GM21619 (cell line): Measurements from ENCODE around the gene OPCML.

Experiments used
- ATAC-seq: cut with Tn5 transposase; IDR thresholded peaks from one replicate; pipeline ENCODE4 v1.9.1; 2021; ENCODE audit not compliant: unreplicated experiment

OPCML gene

DNA sequence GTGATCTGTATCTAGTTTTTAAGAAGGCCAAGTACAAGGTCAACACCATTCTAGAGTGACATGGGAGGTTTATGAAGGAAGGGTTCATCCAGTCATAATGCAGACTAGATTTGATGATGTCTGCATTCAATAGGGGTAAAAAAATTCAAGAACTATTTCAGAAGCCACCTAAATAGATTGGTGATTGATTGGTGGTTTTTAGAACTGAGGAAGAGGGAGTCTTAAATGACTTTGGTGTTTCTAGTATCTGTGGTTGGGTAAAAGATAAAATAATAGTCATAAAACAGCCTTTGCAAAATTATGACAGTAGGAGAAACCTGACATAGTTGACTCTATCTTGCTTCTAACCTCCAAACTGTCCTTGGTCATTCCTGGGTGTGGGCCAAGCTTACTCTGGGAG lies 114.1 kb downstream of the OPCML start:
- no peak for ATAC-seq

DNA sequence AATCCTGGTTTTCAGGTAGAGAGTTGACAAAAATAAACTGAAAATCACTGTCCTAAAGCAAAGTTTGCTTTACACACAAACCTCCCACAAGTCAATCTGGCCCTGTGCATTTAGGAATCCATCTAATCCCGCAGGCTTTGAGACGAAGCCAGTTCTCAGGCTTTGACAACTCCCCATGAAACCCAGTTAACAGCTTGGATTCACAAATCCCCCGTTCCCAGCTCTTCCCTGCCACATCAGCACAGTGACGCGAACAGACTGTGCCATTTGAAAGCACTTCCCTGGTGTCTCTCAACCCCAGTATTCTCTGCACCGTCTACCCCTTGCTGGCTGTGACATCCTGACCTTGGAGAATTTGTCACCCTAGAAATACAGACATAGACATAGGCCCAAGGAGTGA lies 117.8 kb downstream of the OPCML start:
- no peak for ATAC-seq

DNA sequence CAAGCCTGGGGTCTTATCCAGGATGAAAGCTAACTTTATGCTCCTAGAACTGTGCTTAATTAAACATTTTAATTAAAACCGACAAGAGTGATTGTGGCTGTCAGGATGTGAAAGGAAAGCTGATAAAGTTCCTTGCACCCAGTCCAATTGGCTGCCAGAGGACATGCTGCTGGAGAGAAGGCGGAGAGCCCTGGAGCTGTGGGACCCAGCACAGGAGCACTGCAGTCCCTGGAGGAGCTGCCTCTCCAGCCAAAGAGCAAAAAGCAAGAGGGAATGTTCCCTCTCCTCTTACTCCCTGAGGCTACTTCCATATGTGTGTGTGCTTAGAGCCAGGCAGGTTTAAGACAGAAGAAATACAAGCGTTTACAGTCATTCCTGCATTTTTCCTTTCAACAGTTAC lies 118.6 kb downstream of the OPCML start:
- ATAC-seq, result no peak

DNA sequence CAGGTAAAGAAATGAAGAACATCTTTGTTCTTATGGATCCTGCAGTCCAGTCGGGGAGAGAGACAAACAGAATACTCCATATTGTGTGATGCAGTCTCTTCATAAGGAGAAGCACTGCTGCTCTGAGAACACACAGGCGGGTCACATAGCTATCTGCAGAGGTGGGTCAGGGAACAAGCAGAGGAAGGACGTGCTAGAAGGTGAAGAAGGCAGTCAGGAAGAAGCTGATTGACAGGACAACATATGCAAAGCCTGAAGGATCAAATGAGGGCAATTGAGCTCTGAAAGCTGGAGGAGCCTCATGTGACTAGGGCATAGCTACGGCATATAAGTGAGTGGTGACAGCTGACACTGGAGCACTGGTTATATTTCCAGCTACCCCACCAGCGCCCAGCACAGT lies 122.5 kb downstream of the OPCML start:
- no peak for ATAC-seq

DNA sequence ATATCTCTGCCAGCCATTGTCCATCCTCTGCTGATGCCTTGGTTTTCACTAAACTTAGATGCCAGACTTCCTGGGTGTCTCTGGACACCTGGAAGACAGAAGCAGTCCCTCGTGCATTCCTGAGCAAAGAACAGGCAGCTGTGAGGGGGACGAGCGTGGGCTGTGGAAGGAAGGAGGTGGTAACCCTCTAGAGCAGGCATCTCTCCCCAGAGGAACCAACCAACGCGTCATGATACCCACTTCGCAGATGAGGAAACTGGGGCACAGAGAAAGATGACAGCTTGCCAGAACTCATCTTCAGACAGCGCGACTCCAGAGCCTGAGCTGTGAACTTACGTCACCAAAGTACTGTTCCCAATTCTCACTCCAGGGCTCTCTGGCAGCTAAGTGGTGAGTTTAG lies 123.4 kb downstream of the OPCML start:
- ATAC-seq, result no peak

DNA sequence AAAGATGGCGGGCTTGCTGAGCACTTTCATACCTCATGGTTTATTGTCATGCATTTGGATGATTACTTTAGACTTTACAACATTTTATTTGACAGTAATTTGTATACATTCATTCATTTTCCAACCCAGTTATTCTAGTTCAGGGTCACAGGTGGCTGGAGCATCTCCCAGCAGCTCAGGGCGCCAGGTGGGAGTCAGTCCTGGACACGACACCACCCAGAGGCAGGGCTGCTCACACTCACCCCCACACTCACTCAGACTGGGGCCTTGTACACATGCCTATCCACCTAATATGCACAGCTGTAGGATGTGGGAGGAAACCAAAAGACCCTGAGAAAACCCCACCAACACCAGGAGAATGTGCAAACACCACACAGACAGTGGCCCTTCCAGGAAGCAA lies 123.9 kb downstream of the OPCML start:
- no peak for ATAC-seq

DNA sequence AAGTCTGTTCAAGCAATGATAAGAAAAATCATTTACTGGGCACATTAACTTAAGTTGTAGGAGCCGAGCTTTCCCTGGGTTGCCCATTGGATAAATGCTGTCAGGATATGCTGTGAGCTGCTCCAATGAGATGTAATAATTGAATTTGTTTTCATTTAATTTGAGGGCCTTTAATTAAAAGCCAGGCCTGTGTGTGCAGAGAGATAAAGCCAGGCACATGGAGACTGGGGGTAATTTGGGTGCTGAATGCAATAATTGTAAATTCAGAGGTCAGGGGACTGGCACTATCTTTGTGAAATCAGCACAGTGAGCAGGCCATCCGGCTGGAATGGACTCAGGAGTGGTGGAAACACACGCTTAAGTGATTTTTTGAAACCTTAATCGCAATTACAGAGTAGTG lies 125.8 kb downstream of the OPCML start:
- no peak for ATAC-seq

DNA sequence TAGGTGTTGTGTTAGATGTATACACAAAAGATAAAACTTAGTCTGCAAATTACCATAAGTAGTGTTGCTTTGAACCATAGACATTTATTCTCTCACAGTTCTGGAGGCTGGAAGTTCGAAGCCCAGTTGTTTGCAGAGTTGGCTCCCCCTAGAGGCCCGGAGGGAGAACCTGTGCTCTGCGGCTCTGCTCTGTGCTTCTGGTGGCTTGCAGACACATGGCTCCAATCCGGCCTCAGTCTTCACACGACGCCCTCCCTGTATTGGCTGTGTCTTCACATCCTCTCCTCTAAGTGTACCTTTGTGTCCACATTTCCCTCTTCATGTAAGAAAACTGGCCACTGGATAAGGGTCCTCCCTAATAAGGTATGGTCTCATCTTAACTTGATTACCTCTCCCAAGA lies 128.4 kb downstream of the OPCML start:
- ATAC-seq, result no peak

DNA sequence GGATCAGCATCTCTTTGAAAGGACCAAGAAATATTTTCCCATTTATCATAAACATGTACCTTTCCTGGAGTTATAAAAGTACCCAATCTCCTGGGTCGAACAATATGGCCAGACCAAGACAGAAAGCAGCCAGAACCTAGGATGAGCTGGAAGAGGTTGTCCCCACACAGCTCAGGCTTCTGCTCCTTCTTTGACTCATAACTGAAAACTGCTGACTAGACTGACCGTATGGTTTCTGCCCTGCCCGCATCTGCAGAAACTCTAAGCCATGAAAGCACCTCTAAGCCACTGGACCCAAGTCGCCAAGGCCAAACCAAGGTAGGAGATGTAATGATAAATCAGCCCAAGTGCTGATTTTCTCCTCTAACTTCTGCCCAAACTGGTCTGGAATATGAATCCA lies 129.8 kb downstream of the OPCML start:
- no peak for ATAC-seq

DNA sequence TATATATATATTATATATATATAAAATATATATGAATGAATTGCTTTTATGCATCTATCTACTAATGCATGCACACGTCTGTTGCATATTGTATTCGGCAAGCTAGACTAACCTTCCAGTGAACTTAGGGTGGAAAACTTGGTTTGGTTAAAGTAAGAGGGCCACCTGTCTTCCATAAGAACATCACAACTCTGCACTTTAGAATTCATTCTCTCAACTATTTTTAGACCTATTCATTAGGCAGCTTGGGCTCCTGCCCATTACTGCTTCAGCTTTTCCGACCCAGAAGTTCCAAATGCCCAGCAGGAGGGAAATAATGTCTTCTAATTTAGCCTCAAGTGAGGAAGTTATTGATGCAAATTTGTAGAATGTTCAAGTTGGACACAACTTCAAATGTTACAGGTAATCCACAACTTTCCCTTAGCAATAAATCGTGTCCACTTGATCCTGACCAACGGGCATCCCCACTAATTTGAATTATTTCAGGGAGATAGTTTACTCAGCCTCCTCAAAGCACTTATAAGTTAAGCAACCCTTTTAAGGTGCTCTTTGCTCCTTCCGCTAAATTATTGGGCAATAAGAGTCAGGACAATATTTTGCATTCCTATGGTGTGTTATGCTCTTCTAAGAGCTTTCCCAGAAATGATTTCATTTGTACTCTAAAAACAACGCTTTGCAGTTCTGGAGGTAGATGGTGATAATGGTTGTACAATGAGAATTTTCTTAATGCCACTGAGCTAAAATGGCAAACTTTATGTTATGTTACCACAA lies 132.3 kb downstream of the OPCML start:
- no peak for ATAC-seq

DNA sequence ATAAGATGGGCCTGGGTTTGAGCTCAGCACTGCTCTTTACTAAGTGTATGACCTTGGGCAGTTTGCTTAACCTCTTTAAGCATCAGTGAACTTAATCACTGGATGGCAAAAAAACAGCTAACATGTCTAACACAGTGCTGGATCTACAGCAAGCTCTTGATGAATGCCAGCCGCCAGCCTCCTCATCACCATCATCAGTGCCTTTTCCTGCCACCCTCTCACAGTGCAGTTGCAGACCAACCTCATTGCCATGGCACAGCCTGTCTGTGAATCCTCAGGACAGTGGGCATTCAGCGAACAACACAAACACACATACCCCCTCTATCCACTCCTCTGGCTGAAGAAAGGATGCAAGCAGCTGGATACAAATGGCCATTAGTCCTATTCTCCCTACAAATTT lies 133.0 kb downstream of the OPCML start:
- no peak for ATAC-seq

DNA sequence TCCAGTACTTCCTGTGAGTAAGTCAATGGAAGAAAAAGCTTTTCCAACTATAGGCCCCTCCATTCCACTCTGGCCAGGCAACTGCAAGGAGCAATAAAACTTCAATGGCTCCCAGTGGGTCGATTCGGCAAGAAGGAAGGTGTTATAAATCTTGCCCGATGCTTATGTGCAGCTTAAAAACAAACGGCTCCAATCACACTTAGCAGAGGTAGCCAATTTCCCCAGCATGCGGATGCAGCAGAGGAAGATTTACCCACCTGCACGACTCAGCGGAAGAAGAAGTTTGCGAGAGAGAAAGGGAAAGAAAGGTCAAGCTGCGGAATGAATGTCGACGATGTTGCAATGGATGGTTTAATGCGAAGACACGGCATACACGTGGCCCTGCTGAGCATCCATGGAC lies 141.5 kb downstream of the OPCML start:
- no peak for ATAC-seq

DNA sequence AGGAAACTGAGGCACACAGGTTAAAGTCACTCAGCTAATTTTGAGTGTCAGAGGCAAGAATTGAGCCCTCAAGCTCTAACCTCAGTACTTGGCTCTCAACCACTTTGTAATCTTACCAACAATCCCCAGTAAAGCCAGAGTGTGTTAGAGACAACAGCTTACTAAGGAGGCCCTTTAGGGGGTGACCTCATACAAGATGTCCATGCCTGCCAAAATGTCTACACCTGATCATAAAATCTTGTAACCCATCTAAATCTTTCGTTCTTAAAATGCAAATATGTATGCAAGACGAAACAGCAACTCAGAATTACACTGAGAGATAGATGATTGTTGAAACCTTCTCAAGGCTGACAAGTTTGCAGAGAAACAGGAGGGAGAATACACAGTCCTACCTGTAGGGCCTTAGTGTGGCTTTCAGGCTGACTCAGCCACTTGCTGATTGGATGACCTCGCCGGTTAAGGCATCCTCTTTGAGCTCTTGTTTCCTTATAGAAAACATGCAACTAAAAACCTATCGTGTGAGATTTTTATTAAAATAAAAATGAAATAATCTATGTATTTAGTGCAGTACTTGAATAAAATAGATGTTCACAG lies 143.2 kb downstream of the OPCML start:
- ATAC-seq, result no peak

DNA sequence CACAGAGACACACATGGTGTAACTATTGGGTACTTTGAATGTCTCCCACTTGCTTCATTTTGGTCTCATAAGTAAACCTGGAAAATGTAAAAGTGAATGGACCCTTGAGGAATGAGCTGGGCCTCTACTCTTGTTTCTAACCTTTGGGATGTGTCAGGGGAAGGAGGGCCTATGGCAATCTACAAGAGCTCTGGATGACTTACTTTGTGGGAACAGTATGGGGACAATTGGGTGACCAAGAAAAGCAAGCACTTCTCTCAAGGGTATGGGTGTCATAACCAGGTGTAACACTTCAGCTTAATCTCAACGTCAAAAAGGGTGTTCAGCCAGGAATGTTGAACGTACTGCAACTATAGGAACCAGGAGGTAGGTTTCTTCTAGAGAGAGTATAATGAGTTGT lies 144.0 kb downstream of the OPCML start:
- no peak for ATAC-seq

DNA sequence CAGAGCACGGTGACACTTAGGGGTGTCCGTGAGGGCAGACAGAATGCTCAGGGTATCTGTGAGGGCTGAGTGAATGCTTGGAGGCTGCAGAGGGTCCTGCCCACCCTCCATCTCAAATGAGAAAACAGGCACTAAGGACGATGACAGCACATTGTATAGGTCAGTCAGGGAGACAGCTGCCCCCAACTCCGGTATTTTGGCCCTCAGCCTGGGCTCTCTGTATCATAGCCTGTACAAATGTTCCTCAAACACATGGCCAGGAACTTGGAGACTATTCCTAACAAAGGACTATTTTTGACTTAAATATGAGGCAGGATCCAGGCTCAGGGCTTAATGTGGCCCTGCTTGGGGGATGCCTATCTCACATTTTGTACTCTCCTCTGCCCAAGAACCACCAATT lies 145.4 kb downstream of the OPCML start:
- no peak for ATAC-seq

DNA sequence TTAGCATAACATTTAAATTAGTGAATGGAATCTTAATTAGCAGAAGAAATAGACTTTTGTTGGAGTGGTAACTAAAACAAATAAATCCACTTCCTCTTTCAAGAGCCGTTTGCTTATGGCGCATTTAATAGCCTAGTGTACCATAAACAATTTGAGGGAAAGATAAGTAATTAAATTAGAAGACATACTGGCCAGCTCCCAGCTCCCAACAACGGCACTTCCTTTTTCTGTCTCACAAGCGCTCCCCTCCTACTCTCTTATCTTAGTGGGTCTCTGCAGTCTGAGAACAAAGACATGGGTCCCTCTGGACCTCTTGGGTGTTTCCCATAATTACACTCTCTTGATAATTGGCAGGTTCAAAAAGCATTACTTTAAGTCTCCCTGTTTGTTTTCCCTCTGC lies 146.0 kb downstream of the OPCML start:
- ATAC-seq, result no peak

DNA sequence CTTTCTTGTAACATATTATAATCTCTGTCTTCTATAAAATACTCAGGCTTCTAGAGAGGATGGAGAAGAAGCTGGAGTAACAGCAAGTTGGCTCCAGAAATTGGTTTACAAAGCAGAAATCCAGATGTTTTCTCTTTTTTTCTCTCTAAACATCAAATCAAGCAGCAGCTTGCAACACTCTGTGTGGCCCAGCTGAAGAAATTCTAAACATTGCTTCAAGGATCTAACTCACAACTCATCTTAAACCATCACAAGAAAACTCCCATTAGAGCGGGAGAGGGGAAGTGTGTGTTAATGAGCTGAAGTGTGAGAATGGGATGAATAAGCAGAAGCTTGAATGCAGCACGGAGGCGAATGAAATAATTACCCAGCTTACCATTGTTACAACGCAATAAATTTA lies 146.5 kb downstream of the OPCML start:
- no peak for ATAC-seq

DNA sequence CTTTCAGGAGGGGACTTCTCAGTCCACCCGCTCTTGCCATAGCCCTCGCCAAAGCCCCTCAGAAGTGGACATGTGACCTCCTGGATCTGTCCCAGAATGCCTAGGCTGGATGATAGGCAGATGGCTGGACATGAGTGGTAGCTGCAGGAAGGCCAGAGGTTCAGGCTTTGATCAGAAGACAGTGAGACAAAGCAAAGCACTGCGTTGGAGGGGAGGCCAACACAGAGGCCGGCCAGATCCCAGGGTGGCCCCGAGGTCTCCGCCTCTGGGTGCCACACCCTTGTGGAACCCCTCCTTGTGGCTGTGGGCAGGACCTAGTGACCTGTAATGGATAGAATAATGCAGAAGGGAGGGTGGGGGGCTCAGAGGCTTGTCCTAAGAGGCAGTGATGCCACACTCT lies 147.6 kb downstream of the OPCML start:
- ATAC-seq, result no peak

DNA sequence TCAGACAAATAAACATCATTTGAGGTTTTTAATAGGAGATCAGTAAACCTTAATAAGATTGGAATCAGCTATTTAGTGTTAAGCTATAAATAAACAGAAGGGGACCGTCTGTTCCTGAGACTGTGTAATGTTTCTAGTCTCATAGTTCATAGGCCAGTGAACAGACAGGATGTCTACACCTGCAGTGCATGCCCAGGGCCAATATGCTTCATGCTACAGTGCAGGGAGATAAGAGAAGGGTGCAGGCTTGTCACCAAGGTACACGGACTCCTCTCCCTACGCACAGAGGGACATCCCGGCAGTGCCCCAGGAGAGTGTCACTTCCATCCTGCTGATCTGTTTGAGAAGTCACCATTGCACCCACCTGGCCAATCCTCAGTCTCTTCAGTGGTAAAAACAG lies 148.6 kb downstream of the OPCML start:
- no peak for ATAC-seq

DNA sequence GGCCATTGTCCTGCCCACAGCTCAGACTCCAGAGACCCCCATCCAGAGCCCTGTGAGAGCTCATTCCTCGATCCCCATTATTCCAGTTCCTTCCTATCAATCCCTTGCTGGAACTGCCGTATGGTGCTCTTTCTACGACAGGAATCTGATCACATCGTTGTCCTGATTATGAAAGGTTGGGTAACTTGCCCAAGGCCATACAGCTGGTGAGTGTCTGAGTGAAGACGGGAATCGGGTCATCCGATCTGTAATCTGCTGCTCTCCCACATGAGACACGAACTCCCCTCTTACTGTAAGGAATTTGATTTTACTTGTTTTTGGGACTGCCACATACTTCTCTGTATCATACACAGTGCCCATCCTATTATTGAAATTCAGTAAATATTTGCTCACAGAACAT lies 149.1 kb downstream of the OPCML start:
- no peak for ATAC-seq

DNA sequence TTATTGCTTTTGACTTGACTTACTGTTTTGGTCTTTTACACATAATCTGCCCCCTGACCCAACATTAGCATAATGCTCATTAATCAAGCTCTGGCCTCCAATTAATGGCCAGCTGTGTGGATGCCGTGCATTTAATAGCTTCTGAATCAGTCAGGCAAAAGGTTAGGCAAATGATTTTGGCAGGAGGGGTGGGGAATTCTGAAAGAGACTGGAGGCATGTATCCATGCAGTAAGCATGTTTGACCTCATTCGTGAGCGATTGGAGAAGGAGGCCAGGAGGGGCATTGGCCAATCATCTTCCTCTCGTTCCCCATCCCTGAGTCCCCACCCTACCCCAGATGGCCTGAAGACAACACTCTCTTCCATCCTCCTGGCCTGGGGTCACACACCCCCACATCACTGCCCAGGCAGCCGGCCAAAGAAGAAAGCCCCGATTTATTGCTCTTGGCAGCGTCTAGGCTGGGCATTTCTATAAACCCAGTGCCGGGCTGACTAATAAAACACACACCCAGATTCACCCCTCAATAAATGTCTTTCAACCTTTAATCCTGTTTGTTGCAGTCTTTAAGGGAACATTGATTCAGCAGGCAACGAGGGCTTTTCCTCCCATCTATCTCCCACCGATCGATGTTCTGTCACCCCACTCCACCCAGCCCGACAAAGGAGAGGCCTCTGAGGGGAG lies 150.0 kb downstream of the OPCML start:
- no peak for ATAC-seq

DNA sequence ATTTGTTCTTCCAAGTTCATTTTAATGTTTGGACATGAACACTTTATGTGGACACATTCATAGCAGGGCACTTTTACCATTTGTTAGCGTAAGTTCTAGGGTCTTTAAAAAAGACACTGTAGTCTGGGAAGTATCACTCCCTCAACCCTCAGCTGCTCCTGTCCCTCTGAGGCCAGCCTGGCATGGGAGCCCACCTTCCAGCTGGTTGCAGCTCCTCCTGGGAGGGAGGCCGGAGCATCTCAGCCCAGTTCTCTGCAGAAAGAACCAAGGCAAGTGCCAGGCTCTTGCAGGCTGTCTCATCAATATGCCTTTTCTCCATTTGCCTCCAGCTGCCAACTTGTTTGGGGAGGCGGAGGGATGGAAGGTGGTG lies 150.6 kb downstream of the OPCML start:
- no peak for ATAC-seq

DNA sequence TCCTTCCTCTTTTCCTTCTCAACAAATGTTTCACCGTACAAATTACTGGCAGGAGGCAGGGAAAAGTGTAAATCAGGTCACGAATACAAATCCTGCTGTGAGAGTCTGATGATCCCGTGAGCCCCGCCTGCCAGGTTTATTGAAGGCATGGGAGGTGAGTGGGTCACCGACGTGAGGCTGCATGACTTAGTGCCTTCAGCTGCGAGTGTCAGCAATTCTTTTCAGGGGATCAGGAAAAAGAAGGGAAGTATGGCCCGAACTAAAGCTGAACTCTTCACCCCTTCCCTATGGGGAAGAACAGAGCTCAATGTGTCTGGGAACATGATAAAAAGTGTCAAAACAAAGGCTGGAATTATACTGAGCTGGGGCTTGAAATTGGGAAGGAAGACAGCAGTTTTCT lies 166.2 kb downstream of the OPCML start:
- no peak for ATAC-seq
